ENCODE results near the gene THSD4.

GRCh38 chr15:71104636-71105035, 10.6 kb upstream of the THSD4 start:
- TF ChIP-seq CTCF (conservative IDR thresholded peaks at IDR 0.05; ENCODE audit: low read length), result no peak
- no peak for TF ChIP-seq EZH2phosphoT487 (IDR thresholded peaks at IDR 0.05; ENCODE audit: borderline replicate concordance, low read depth, low read length)
